HepG2 (cell line): Measurements from ENCODE around the gene HLF. TPM values are rescaled to one million over a fixed set of nuclear protein-coding genes. Genes with fewer than 3 reads are reported as not detected.
A peak's percentile ranks its signal among the peaks of the same experiment; 100 is the strongest.

ENCODE experiments used
- CSRNP2 ChIP-seq: sonication (generic); formaldehyde crosslinking; conservative IDR thresholded peaks from 2 replicates; pipeline ENCODE4 v1.8.0; 2022; ENCODE audit warnings: low read depth, missing genetic modification reagents
- CTCF ChIP-seq: sonication (generic); formaldehyde crosslinking; IDR thresholded peaks from 2 replicates; pipeline ENCODE4 v1.5.0; 2020; ENCODE audit warnings: mild to moderate bottlenecking, missing genetic modification reagents, moderate library complexity
- EP300 ChIP-seq, 3 experiments: sonication (generic) in 1 of 3; formaldehyde crosslinking in 1 of 3; IDR thresholded peaks; 2 replicates each; pipeline versions ENCODE4 v1.5.1 to v1.6.1; 2011 to 2020; ENCODE audit warnings: low read depth in 2 of 3, low read length in 2 of 3, borderline replicate concordance in 1 of 3, improper control_type of control experiment in 1 of 3, mild to moderate bottlenecking in 1 of 3, missing genetic modification reagents in 1 of 3, moderate library complexity in 1 of 3
- KDM1A ChIP-seq: IDR thresholded peaks from 2 replicates; pipeline ENCODE4 v1.6.1; 2016; ENCODE audit warnings: missing compliant biosample characterization
- KDM2A ChIP-seq: sonication (generic); formaldehyde crosslinking; IDR thresholded peaks from 2 replicates; pipeline ENCODE4 v1.4.0; 2020; ENCODE audit warnings: low read depth, missing genetic modification reagents, borderline replicate concordance
- MED1 ChIP-seq: sonication (generic); formaldehyde crosslinking; IDR thresholded peaks from 2 replicates; pipeline ENCODE4 v1.4.0; 2020; ENCODE audit warnings: missing genetic modification reagents
- MIXL1 ChIP-seq: IDR thresholded peaks from 2 replicates; pipeline ENCODE4 v1.6.1; 2016
- NFKB2 ChIP-seq: sonication (generic); formaldehyde crosslinking; IDR thresholded peaks from 2 replicates; pipeline ENCODE4 v1.4.0; 2020; ENCODE audit warnings: missing genetic modification reagents, borderline replicate concordance
- NFYB ChIP-seq: sonication (generic); formaldehyde crosslinking; IDR thresholded peaks from 2 replicates; pipeline ENCODE4 v1.4.0; 2020; ENCODE audit warnings: missing genetic modification reagents
- PAX8 ChIP-seq: sonication (generic); formaldehyde crosslinking; IDR thresholded peaks from 2 replicates; pipeline ENCODE4 v1.8.0; 2022; ENCODE audit warnings: mild to moderate bottlenecking, missing genetic modification reagents, borderline replicate concordance
- RAD21 ChIP-seq: fragments of 450-650 bp; formaldehyde crosslinking; IDR thresholded peaks from 2 replicates; pipeline ENCODE4 v1.5.0; 2020; ENCODE audit warnings: mild to moderate bottlenecking
- SALL2 ChIP-seq: sonication (generic); formaldehyde crosslinking; IDR thresholded peaks from 2 replicates; pipeline ENCODE4 v1.8.1; 2023; ENCODE audit warnings: mild to moderate bottlenecking, missing genetic modification reagents, inconsistent platforms
- SETDB1 ChIP-seq: sonication (generic); formaldehyde crosslinking; IDR thresholded peaks from 2 replicates; pipeline ENCODE4 v1.5.1; 2020; ENCODE audit warnings: missing genetic modification reagents, mild to moderate bottlenecking, borderline replicate concordance
- SPEN ChIP-seq: sonication (generic); formaldehyde crosslinking; IDR thresholded peaks from 2 replicates; pipeline ENCODE4 v1.5.1; 2020; ENCODE audit warnings: low read depth, mild to moderate bottlenecking, missing genetic modification reagents
- SRSF1 ChIP-seq: fragments of 200-400 bp; formaldehyde crosslinking; optimal IDR thresholded peaks from 2 replicates; pipeline ENCODE3; 2017; ENCODE audit warnings: mild to moderate bottlenecking, low read depth, low read length, moderate library complexity
- ZFX ChIP-seq: sonication (generic); formaldehyde crosslinking; IDR thresholded peaks from 2 replicates; pipeline ENCODE4 v1.4.0; 2020; ENCODE audit warnings: mild to moderate bottlenecking, low read depth, missing genetic modification reagents, moderate library complexity
- ZFY ChIP-seq: sonication (generic); formaldehyde crosslinking; IDR thresholded peaks from 2 replicates; pipeline ENCODE4 v1.4.0; 2020; ENCODE audit warnings: missing genetic modification reagents
- ZMAT3 ChIP-seq: sonication (generic); formaldehyde crosslinking; conservative IDR thresholded peaks from 2 replicates; pipeline ENCODE4 v1.7.0; 2021; ENCODE audit warnings: missing genetic modification reagents
- ZNF276 ChIP-seq: sonication (generic); formaldehyde crosslinking; IDR thresholded peaks from 2 replicates; pipeline ENCODE4 v1.4.0; 2020; ENCODE audit warnings: mild to moderate bottlenecking, low read depth, missing genetic modification reagents
- ZNF335 ChIP-seq: sonication (generic); formaldehyde crosslinking; IDR thresholded peaks from 2 replicates; pipeline ENCODE4 v1.4.0; 2020; ENCODE audit warnings: missing genetic modification reagents
- ZNF337 ChIP-seq: sonication (generic); formaldehyde crosslinking; IDR thresholded peaks from 2 replicates; pipeline ENCODE4 v1.5.1; 2020; ENCODE audit warnings: missing genetic modification reagents, low read depth, mild to moderate bottlenecking, borderline replicate concordance
- ZNF33A ChIP-seq: sonication (generic); formaldehyde crosslinking; IDR thresholded peaks from 2 replicates; pipeline ENCODE4 v1.5.1; 2020; ENCODE audit warnings: missing genetic modification reagents, mild to moderate bottlenecking, moderate library complexity, borderline replicate concordance
- ZNF33B ChIP-seq: sonication (generic); formaldehyde crosslinking; IDR thresholded peaks from 2 replicates; pipeline ENCODE4 v1.5.1; 2020; ENCODE audit warnings: mild to moderate bottlenecking, missing genetic modification reagents
- ZNF619 ChIP-seq: sonication (generic); formaldehyde crosslinking; IDR thresholded peaks from 2 replicates; pipeline ENCODE4 v1.4.0; 2020; ENCODE audit warnings: mild to moderate bottlenecking, missing genetic modification reagents
- ZNF777 ChIP-seq: sonication (generic); formaldehyde crosslinking; IDR thresholded peaks from 2 replicates; pipeline ENCODE4 v1.4.0; 2020; ENCODE audit warnings: missing genetic modification reagents
- polyA plus RNA-seq, 8 experiments: library from polyadenylated mRNA; depleted of rRNA in 3 of 8; stranded (reverse) in 7 of 8; unstranded in 1 of 8; fragments of >200 nt; fragmentation: Illumina TruSeq in 4 of 8; extraction: Trizol in 4 of 8; gene quantifications; 2 replicates each; pipeline versions ENCODE4 v1.2.1 to v1.2.3, GENCODE V29; 2011 to 2016; ENCODE audit warnings: low read depth in 4 of 8, missing spikeins in 1 of 8, mixed read lengths in 1 of 8; ENCODE audit not compliant: insufficient read depth in 1 of 8
- total RNA-seq, 5 experiments: library from RNA; depleted of rRNA; stranded (reverse); fragments of >200 nt; fragmentation: Illumina TruSeq; extraction: Trizol; gene quantifications; 2 replicates each; pipeline ENCODE4 v1.2.3, GENCODE V29; 2016; ENCODE audit warnings: low read depth in 1 of 5

Gene HLF
- total and polyA plus RNA-seq, 2 of the 13 experiments (the other 11 are each of a cell fraction or from before 2014, with no cell fraction given): 202 to 346 TPM

GRCh38 chr17:55304171-55304859 is 39.6 kb downstream of the HLF start (continued):
- TF ChIP-seq ZNF777 (CRISPR knock-in tag) (no peak), ZFY (CRISPR knock-in tag) (peak; percentile 17; the same call in 1 of the 2 replicates), EP300 (IDR thresholded peaks at IDR 0.05; ENCODE audit: low read depth in 2 of 2, low read length in 2 of 2) (no peak), EP300 (CRISPR knock-in tag; IDR thresholded peaks at IDR 0.05; ENCODE audit: borderline replicate concordance) (no peak), KDM2A (CRISPR knock-in tag) (no peak), ZNF337 (CRISPR knock-in tag) (peak; percentile 19; the same call in 1 of the 2 replicates), NFKB2 (CRISPR knock-in tag) (peak; percentile 75), MIXL1 (CRISPR knock-in tag) (no peak), PAX8 (CRISPR knock-in tag) (0 out of 2 replicates have a peak, but pooled peaks have one; percentile 4), ZNF335 (CRISPR knock-in tag) (no peak), ZFX (CRISPR knock-in tag) (peak; percentile 54), ZMAT3 (CRISPR knock-in tag) (no peak), SETDB1 (no peak), CSRNP2 (CRISPR knock-in tag) (no peak), ZNF33A (CRISPR knock-in tag) (no peak), SALL2 (CRISPR knock-in tag) (peak; percentile 75; the same call in 1 of the 2 replicates), MED1 (CRISPR knock-in tag) (peak; percentile 17; the same call in 1 of the 2 replicates), SRSF1 (no peak), ZNF619 (peak; percentile 77; the same call in 1 of the 2 replicates), RAD21 (CRISPR knock-in tag) (no peak), KDM1A (CRISPR knock-in tag) (no peak), SPEN (0 out of 2 replicates have a peak, but pooled peaks have one; percentile 38), ZNF33B (CRISPR knock-in tag) (no peak), CTCF (CRISPR knock-in tag) (no peak), ZNF276 (0 out of 2 replicates have a peak, but pooled peaks have one; percentile 28), NFYB (no peak)
